Mesodermal cell (in vitro differentiated cells): ENCODE data around the gene TRIM32.

Experiments used
- H3K27ac ChIP-seq: 2 replicates; pipeline ENCODE4 v1.7.0; 2013; ENCODE audit warnings: mild to moderate bottlenecking, low read depth, low read length, moderate library complexity; ENCODE audit not compliant: severe bottlenecking
- H3K36me3 ChIP-seq: 2 replicates; pipeline ENCODE4 v1.7.1; 2013; ENCODE audit warnings: mild to moderate bottlenecking, low read length, moderate library complexity; ENCODE audit not compliant: control insufficient read depth, insufficient read depth
- H3K4me1 ChIP-seq: one replicate; pipeline ENCODE4 v1.7.1; 2013; ENCODE audit warnings: mild to moderate bottlenecking, low read length; ENCODE audit not compliant: insufficient read depth, control insufficient read depth, poor library complexity, severe bottlenecking
- H3K4me3 ChIP-seq: 2 replicates; pipeline ENCODE4 v1.7.0; 2013; ENCODE audit warnings: low read length, control low read depth, mild to moderate bottlenecking; ENCODE audit not compliant: insufficient read depth, poor library complexity, severe bottlenecking; ENCODE audit errors: extremely low read depth
- H3K9me3 ChIP-seq: 2 replicates; pipeline ENCODE4 v1.7.1; 2013; ENCODE audit warnings: mild to moderate bottlenecking, low read length, moderate library complexity; ENCODE audit not compliant: control insufficient read depth
- WGBS, 2 experiments: methylation state at CpG; one replicate each; pipeline ENCODE4 v1.1.5; 2013; ENCODE audit warnings: missing lambda C conversion rate in 2 of 2; ENCODE audit not compliant: insufficient coverage in 2 of 2; 5-methylcytosine and 5-hydroxymethylcytosine counted together

The TRIM32 gene

GRCh38 chr9:116726602-116727001 is 39.5 kb downstream of the TRIM32 start:
- H3K9me3 ChIP-seq = no peaks in the 10 kb centered on the region
- no peak overlapping the region for H3K4me3 ChIP-seq
- no peaks in the 10 kb centered on the region for H3K4me1 ChIP-seq
- H3K27ac ChIP-seq = no peak overlapping the region
- no peaks in the 10 kb centered on the region for H3K36me3 ChIP-seq

GRCh38 chr9:116733010-116733641 is 46.0 kb downstream of the TRIM32 start:
- Histone ChIP-seq H3K4me1 (no peaks in the 10 kb centered on the region), H3K9me3 (no peaks in the 10 kb centered on the region), H3K36me3 (no peaks in the 10 kb centered on the region), H3K27ac (no peak overlapping the region), H3K4me3 (no peak overlapping the region)
- WGBS, 2 experiments = 87 to 88% methylated on average over 6 to 7 of the region's 9 CpGs

DNA sequence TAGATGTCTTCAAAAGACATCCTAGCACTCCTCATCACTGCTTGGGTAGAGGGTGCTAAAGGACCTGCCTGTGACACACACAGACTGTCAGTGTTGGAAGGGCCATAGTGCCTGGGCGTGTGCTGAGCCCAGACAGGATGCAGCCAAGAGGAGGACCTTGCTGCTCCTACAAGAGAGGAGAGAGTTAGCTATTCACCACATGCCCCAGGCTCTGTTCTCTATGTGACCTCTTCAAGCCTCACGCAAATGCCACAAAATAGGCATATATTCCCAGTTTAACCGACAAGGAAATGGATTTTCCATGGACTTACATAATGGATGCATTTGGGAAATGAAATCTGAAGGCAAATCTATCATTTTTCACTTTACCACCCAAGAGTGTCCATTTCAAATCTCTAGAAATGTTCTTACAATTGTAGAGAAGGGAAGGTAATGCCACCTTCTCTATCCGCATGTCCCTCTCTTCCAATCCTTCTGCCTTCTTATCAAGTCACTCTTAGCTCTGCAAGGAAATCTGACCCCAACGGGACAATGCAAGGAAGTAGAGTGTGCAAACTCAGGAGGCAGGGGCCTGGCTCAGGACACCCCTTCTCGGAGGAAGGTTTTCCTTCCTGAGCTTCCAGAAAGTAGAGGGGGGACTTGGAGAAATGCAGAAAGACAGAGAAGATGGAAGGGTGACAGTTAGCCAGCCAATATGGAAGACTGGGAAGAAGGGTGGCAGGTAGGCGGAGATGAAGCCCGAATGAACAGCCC is 49.5 kb downstream of the TRIM32 start:
- Histone ChIP-seq H3K4me3 (no peak overlapping the region), H3K27ac (no peak overlapping the region), H3K36me3 (no peaks in the 10 kb centered on the region), H3K9me3 (no peaks in the 10 kb centered on the region), H3K4me1 (no peaks in the 10 kb centered on the region)
- whole genome bisulfite sequencing, 2 experiments = 48 to 64% methylated on average over 5 of the region's 8 CpGs

- WGBS, 2 experiments = 2 to 7% methylated on average over 7 to 11 of the region's 16 CpGs
- Histone ChIP-seq H3K9me3 (no peaks in the 10 kb centered on the region), H3K36me3 (no peaks in the 10 kb centered on the region), H3K4me3 (no peak overlapping the region), H3K27ac (no peak overlapping the region), H3K4me1 (no peaks in the 10 kb centered on the region)
These were observed 50.0 kb downstream of the TRIM32 start for GRCh38 chr9:116737152-116737546.

- WGBS, 2 experiments = 58 to 82% methylated on average over 2 of the region's 3 CpGs
- H3K27ac ChIP-seq = no peak overlapping the region
These were observed 54.1 kb downstream of the TRIM32 start for GRCh38 chr9:116741086-116741740.

GRCh38 chr9:116741742-116742141 is 54.6 kb downstream of the TRIM32 start:
- Histone ChIP-seq H3K27ac (no peak overlapping the region), H3K4me3 (no peak overlapping the region), H3K4me1 (no peaks in the 10 kb centered on the region), H3K36me3 (no peaks in the 10 kb centered on the region), H3K9me3 (no peaks in the 10 kb centered on the region)
- 83 to 91% methylated on average over 1 of the region's 2 CpGs for WGBS, 2 experiments

More at GRCh38 chr9:116741086-116741740, 54.1 kb downstream of the TRIM32 start:
- H3K4me1 ChIP-seq = no peaks in the 10 kb centered on the region
- no peaks in the 10 kb centered on the region for H3K9me3 ChIP-seq
- H3K36me3 ChIP-seq = no peaks in the 10 kb centered on the region
- no peak overlapping the region for H3K4me3 ChIP-seq

GRCh38 chr9:116749176-116749575 is 62.1 kb downstream of the TRIM32 start:
- no peak overlapping the region for H3K27ac ChIP-seq
- no peaks in the 10 kb centered on the region for H3K36me3 ChIP-seq
- no CpG with 5 or more reads among the region's 3 CpGs for WGBS, 2 experiments
- H3K9me3 ChIP-seq = no peaks in the 10 kb centered on the region
- H3K4me3 ChIP-seq = no peak overlapping the region
- H3K4me1 ChIP-seq = no peaks in the 10 kb centered on the region

DNA sequence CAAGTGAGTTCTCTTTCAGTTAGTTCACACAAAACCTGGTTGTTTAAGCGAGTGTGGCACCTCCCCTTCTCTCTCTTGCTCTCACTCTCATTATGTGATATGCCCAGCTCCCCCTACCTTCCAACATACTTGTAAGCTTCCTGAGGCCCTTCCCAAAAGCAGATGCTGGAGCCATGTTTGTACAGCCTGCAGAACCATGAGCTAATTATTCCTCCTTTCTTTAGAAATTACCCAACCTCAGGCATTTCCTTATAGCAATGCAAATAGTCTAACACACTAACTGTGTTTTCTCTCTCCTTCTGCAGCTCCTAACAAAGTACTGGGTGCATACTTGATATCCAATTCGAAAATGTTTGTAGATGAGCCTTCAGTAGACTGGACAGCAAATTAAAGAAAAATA is 62.7 kb downstream of the TRIM32 start:
- Histone ChIP-seq H3K27ac (no peak overlapping the region), H3K4me3 (no peak overlapping the region), H3K9me3 (no peaks in the 10 kb centered on the region), H3K36me3 (no peaks in the 10 kb centered on the region), H3K4me1 (no peaks in the 10 kb centered on the region)
- 69 to 77% methylated on average over 1 to 2 of the region's 2 CpGs for WGBS, 2 experiments

DNA sequence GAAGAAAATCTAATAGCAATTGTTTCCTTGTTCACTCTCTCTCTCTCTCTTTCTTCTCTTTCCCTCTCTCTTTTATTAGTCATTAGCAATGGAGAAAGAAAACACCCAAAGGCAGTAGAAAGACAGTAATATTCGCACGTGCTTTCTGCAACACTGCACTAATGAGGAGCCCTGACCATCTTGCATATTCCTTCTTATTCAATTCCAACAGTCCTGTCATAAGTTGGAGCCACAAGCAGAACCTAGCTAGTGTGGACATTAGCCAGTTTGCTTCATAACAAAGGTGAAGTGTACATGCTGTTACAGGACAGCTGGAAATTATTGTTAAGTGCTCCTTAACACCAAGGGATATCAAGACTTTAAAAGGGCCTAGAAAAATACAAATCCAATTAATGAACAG is 63.4 kb downstream of the TRIM32 start:
- no CpG with 5 or more reads among the region's 2 CpGs for WGBS, 2 experiments
- no peaks in the 10 kb centered on the region for H3K9me3 ChIP-seq
- no peaks in the 10 kb centered on the region for H3K36me3 ChIP-seq
- no peak overlapping the region for H3K4me3 ChIP-seq
- H3K4me1 ChIP-seq = no peaks in the 10 kb centered on the region
- H3K27ac ChIP-seq = no peak overlapping the region
